K562 (cell line): ENCODE results near the gene SPHK2. TPM values are rescaled to one million over a fixed set of nuclear protein-coding genes. Genes with fewer than 3 reads are reported as not detected.
A peak's percentile ranks its signal among the peaks of the same experiment; 100 is the strongest.

Experiments
- ARID3B ChIP-seq: fragments of 250-450 bp; sonication (Bioruptor Pico); IDR thresholded peaks from 2 replicates; pipeline ENCODE4 v1.4.0; 2020; ENCODE audit warnings: borderline replicate concordance
- ARNT ChIP-seq, 2 experiments: fragments of 450-650 bp; IDR thresholded peaks; 2 replicates each; pipeline ENCODE4 v1.6.1; 2016; ENCODE audit warnings: mild to moderate bottlenecking in 1 of 2
- BCL6 ChIP-seq: fragments of 250-450 bp; sonication (Bioruptor Pico); IDR thresholded peaks from 2 replicates; pipeline ENCODE4 v1.4.0; 2020
- CBFB ChIP-seq: sonication (generic); formaldehyde crosslinking; IDR thresholded peaks from 2 replicates; pipeline ENCODE4 v1.4.0; 2020; ENCODE audit warnings: mild to moderate bottlenecking, missing genetic modification reagents
- EWSR1 ChIP-seq: fragments of 450-650 bp; IDR thresholded peaks from 2 replicates; pipeline ENCODE4 v1.6.1; 2018; ENCODE audit warnings: borderline replicate concordance, mild to moderate bottlenecking, low read depth, moderate library complexity; ENCODE audit not compliant: partially characterized antibody
- KDM5B ChIP-seq: fragments of 200-600 bp; sonication (generic); IDR thresholded peaks from 2 replicates; pipeline ENCODE4 v1.6.1; 2012; ENCODE audit warnings: low read depth, mild to moderate bottlenecking, moderate library complexity, low read length, control low read depth, inconsistent platforms; ENCODE audit not compliant: insufficient replicate concordance
- KLF16 ChIP-seq: IDR thresholded peaks from 2 replicates; pipeline ENCODE4 v1.6.1; 2016; ENCODE audit warnings: antibody characterized with exemption
- LCOR ChIP-seq: sonication (generic); formaldehyde crosslinking; IDR thresholded peaks from 2 replicates; pipeline ENCODE4 v1.8.0; 2022; ENCODE audit warnings: mild to moderate bottlenecking, missing genetic modification reagents
- MTA2 ChIP-seq: fragments of 450-650 bp; IDR thresholded peaks from 2 replicates; pipeline ENCODE4 v1.6.1; 2016; ENCODE audit warnings: low read depth
- MXI1 ChIP-seq: IDR thresholded peaks from 2 replicates; pipeline ENCODE4 v1.6.1; 2011; ENCODE audit warnings: low read depth, mild to moderate bottlenecking, improper control_type of control experiment, low read length
- NONO ChIP-seq, 2 experiments: fragments of 200-400 bp in 1 of 2; fragments of 450-650 bp in 1 of 2; formaldehyde crosslinking in 1 of 2; IDR thresholded peaks; 2 replicates each; pipeline ENCODE4 v1.6.1; 2017; ENCODE audit warnings: low read depth in 2 of 2, mild to moderate bottlenecking in 2 of 2, moderate library complexity in 2 of 2, low read length in 1 of 2
- RBM17 ChIP-seq: fragments of 200-400 bp; formaldehyde crosslinking; IDR thresholded peaks from 2 replicates; pipeline ENCODE4 v1.6.1; 2017; ENCODE audit warnings: low read depth, mild to moderate bottlenecking, low read length, borderline replicate concordance
- SFPQ ChIP-seq: fragments of 200-400 bp; formaldehyde crosslinking; IDR thresholded peaks from 2 replicates; pipeline ENCODE4 v1.6.1; 2017; ENCODE audit warnings: mild to moderate bottlenecking, low read depth, low read length, moderate library complexity
- SIRT6 ChIP-seq: IDR thresholded peaks from one replicate; pipeline ENCODE4 v1.6.1; 2012; ENCODE audit warnings: low read depth, mild to moderate bottlenecking, control low read depth, inconsistent platforms, low read length, moderate library complexity
- STAG1 ChIP-seq: sonication (generic); formaldehyde crosslinking; IDR thresholded peaks from 2 replicates; pipeline ENCODE4 v1.5.0; 2020; ENCODE audit warnings: missing genetic modification reagents, borderline replicate concordance
- TAL1 ChIP-seq: fragments of 450-650 bp; IDR thresholded peaks from 2 replicates; pipeline ENCODE4 v1.6.1; 2016; ENCODE audit warnings: mild to moderate bottlenecking
- TOE1 ChIP-seq, 2 experiments: fragments of 450-650 bp in 1 of 2; sonication (generic) in 1 of 2; formaldehyde crosslinking in 1 of 2; IDR thresholded peaks; 2 replicates each; pipeline versions ENCODE4 v1.7.1 to v1.8.0; 2016 to 2022; ENCODE audit warnings: borderline replicate concordance in 2 of 2, mild to moderate bottlenecking in 2 of 2, antibody characterized with exemption in 1 of 2, inconsistent platforms in 1 of 2, low read depth in 1 of 2, missing genetic modification reagents in 1 of 2, moderate library complexity in 1 of 2
- ZC3H4 ChIP-seq: sonication (generic); formaldehyde crosslinking; IDR thresholded peaks from 2 replicates; pipeline ENCODE4 v1.9.0; 2021; ENCODE audit warnings: missing genetic modification reagents, borderline replicate concordance
- ZFP36 ChIP-seq: fragments of 150-350 bp; IDR thresholded peaks from 2 replicates; pipeline ENCODE4 v1.6.1; 2018; ENCODE audit warnings: low read length, low read depth; ENCODE audit not compliant: partially characterized antibody
- ZFPM2 ChIP-seq: fragments of 250-450 bp; sonication (Bioruptor Pico); IDR thresholded peaks from 2 replicates; pipeline ENCODE4 v1.5.1; 2022; ENCODE audit warnings: mild to moderate bottlenecking
- ZNF134 ChIP-seq: fragments of 250-450 bp; sonication (Bioruptor Pico); conservative IDR thresholded peaks from 2 replicates; pipeline ENCODE4 v1.4.0; 2020
- ZNF239 ChIP-seq: fragments of 250-450 bp; sonication (Bioruptor Pico); IDR thresholded peaks from 2 replicates; pipeline ENCODE4 v1.4.0; 2020; ENCODE audit warnings: mild to moderate bottlenecking
- ZNF354B ChIP-seq: fragments of 250-450 bp; sonication (Bioruptor Pico); IDR thresholded peaks from 2 replicates; pipeline ENCODE4 v1.4.0; 2020
- ZNF696 ChIP-seq: fragments of 250-450 bp; sonication (Bioruptor Pico); conservative IDR thresholded peaks from 2 replicates; pipeline ENCODE4 v1.4.0; 2020; ENCODE audit warnings: mild to moderate bottlenecking, moderate library complexity
- ZNF75A ChIP-seq: fragments of 450-650 bp; formaldehyde crosslinking; IDR thresholded peaks from 2 replicates; pipeline ENCODE4 v1.4.0; 2020; ENCODE audit warnings: mild to moderate bottlenecking
- ZNF764 ChIP-seq: fragments of 250-450 bp; sonication (Bioruptor Pico); IDR thresholded peaks from 2 replicates; pipeline ENCODE4 v1.4.0; 2020; ENCODE audit warnings: low read depth, mild to moderate bottlenecking, moderate library complexity
- polyA plus RNA-seq, 8 experiments: library from polyadenylated mRNA; depleted of rRNA in 4 of 8; stranded (reverse) in 5 of 8; unstranded in 3 of 8; fragments of >200 nt; fragmentation: Nextera tagmentation in 2 of 8; fragmentation: Illumina TruSeq in 1 of 8; extraction: Ambion mirVana in 2 of 8; extraction: Trizol in 1 of 8; gene quantifications; 2 replicates each; pipeline versions ENCODE4 v1.2.1 to v1.2.3, GENCODE V29; 2011 to 2014; ENCODE audit warnings: inconsistent platforms in 1 of 8, missing spikeins in 1 of 8
- total RNA-seq, 7 experiments: library from RNA; depleted of rRNA in 6 of 7; stranded (reverse); fragments of >200 nt in 6 of 7; fragmentation: Illumina TruSeq in 2 of 7; extraction: Trizol in 2 of 7; gene quantifications; 2 replicates each; pipeline versions ENCODE4 v1.2.1 to v1.2.3, GENCODE V29; 2011 to 2021; ENCODE audit warnings: low replicate concordance in 1 of 7
- TF ChIP-seq, protein P1 (sequence below): fragments of 450-650 bp; formaldehyde crosslinking; IDR thresholded peaks from 2 replicates; pipeline ENCODE4 v1.4.0; 2020; ENCODE audit warnings: mild to moderate bottlenecking, mixed read lengths

The SPHK2 gene
- total and polyA plus RNA-seq, 9 of the 15 experiments (the other 6 are each of a cell fraction or from before 2014, with no cell fraction given), result 0.10 to 15.2 (median 2.9) TPM

DNA sequence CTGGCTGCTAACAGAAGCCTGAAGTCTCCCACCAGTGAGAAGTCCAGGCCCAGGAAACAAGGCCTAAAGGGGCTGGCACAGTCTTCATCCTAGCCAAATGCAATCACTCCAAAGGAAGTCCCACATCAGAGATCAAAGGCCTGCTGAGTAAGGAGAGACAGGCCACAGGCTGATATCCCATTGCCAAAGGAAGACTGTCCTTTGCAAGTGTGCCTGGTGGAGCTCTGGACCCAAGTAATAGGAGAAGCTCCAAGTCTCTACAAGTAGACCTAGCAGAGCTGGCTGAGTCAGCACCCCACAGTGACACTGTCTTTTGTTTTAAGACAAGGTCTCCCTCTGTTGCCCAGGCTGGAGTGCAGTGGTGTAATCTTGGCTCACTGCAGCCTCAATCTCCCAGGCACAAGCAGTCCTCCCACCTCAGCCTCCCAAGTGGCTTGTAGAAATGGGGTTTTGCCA, 13.4 kb downstream of the SPHK2 start (continued):
- no peak for TF ChIP-seq EWSR1
- no peak for TF ChIP-seq ARNT (IDR thresholded peaks at IDR 0.05)
- TF ChIP-seq, protein P1, sequence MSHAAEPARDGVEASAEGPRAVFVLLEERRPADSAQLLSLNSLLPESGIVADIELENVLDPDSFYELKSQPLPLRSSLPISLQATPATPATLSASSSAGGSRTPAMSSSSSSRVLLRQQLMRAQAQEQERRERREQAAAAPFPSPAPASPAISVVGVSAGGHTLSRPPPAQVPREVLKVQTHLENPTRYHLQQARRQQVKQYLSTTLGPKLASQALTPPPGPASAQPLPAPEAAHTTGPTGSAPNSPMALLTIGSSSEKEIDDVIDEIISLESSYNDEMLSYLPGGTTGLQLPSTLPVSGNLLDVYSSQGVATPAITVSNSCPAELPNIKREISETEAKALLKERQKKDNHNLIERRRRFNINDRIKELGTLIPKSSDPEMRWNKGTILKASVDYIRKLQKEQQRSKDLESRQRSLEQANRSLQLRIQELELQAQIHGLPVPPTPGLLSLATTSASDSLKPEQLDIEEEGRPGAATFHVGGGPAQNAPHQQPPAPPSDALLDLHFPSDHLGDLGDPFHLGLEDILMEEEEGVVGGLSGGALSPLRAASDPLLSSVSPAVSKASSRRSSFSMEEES (CRISPR knock-in tag), result no peak
- TF ChIP-seq MXI1, result no peak
- TF ChIP-seq BCL6 (CRISPR knock-in tag), result no peak
- TF ChIP-seq ZNF354B, result no peak
- TF ChIP-seq CBFB (CRISPR knock-in tag), result no peak
- no peak for TF ChIP-seq STAG1
- TF ChIP-seq TOE1 (IDR thresholded peaks at IDR 0.05; ENCODE audit: borderline replicate concordance), result no peak
- no peak for TF ChIP-seq TOE1 (CRISPR knock-in tag; IDR thresholded peaks at IDR 0.05; ENCODE audit: borderline replicate concordance, low read depth)
- TF ChIP-seq LCOR (CRISPR knock-in tag), result no peak
- no peak for TF ChIP-seq ZNF134 (CRISPR knock-in tag)
- TF ChIP-seq KDM5B, result peak; percentile 2
- TF ChIP-seq MTA2, result no peak
- TF ChIP-seq SIRT6, result no peak
- no peak for TF ChIP-seq ZC3H4 (CRISPR knock-in tag)
- TF ChIP-seq RBM17, result no peak
- no peak for TF ChIP-seq ARID3B (CRISPR knock-in tag)
- TF ChIP-seq SFPQ, result no peak
- no peak for TF ChIP-seq ZNF75A (CRISPR knock-in tag)
- TF ChIP-seq ZFP36, result no peak
- no peak for TF ChIP-seq KLF16
- TF ChIP-seq ZNF239 (CRISPR knock-in tag), result no peak
- no peak for TF ChIP-seq ZNF764 (CRISPR knock-in tag)
- no peak for TF ChIP-seq TAL1
- no peak for TF ChIP-seq NONO (IDR thresholded peaks at IDR 0.05; ENCODE audit: low read depth in 2 of 2, low read length in 1 of 2)
- TF ChIP-seq ZFPM2 (CRISPR knock-in tag), result no peak
- no peak for TF ChIP-seq ZNF696 (CRISPR knock-in tag)
